SH-SY5Y (cell line): ENCODE data around the gene CRTC2.

ENCODE experiments used
- GATA2 ChIP-seq: IDR thresholded peaks from 2 replicates; pipeline ENCODE4 v1.6.1; 2011; ENCODE audit warnings: mild to moderate bottlenecking, low read depth, low read length
- GATA3 ChIP-seq: IDR thresholded peaks from 2 replicates; pipeline ENCODE4 v1.6.1; 2011; ENCODE audit warnings: low read depth, mild to moderate bottlenecking, low read length, moderate library complexity

- TF ChIP-seq GATA2 = no peak
- no peak for TF ChIP-seq GATA3
Measured at GRCh38 chr1:153941826-153942725, 16.3 kb downstream of the CRTC2 start.
